ENCODE measurements around the gene KIR3DL1.

GRCh38 chr19:54877471-54877870, 61.2 kb downstream of the KIR3DL1 start:
- TF ChIP-seq CTCF (IDR thresholded peaks at IDR 0.05) (no peak), FOSB (CRISPR knock-in tag; IDR thresholded peaks at IDR 0.05) (no peak), POLR2A (IDR thresholded peaks at IDR 0.05; ENCODE audit: low read length) (no peak), BHLHE40 (IDR thresholded peaks at IDR 0.05; ENCODE audit: low read depth, low read length) (no peak), RFX5 (IDR thresholded peaks at IDR 0.05) (no peak), KDM1A (IDR thresholded peaks at IDR 0.05; ENCODE audit: low read depth) (no peak), POLR2AphosphoS2 (conservative IDR thresholded peaks at IDR 0.05; ENCODE audit: low read length) (no peak), NR3C1 (IDR thresholded peaks at IDR 0.05) (no peak), RNF2 (IDR thresholded peaks at IDR 0.05; ENCODE audit: borderline replicate concordance, low read depth) (no peak), CHD2 (IDR thresholded peaks at IDR 0.05; ENCODE audit: low read length, partially characterized antibody) (no peak), EP300 (IDR thresholded peaks at IDR 0.05) (no peak), CBX2 (IDR thresholded peaks at IDR 0.05; ENCODE audit: borderline replicate concordance, low read depth) (no peak), ATOH8 (CRISPR knock-in tag; IDR thresholded peaks at IDR 0.05; ENCODE audit: low read depth) (no peak), CEBPB (IDR thresholded peaks at IDR 0.05) (no peak)
